Ishikawa (cell line): ENCODE measurements around the gene ACAD8.

Experiments used
- CREB1 ChIP-seq: IDR thresholded peaks from 2 replicates; pipeline ENCODE4 v1.6.1; 2012; ENCODE audit warnings: low read depth
- MAX ChIP-seq: IDR thresholded peaks from 2 replicates; pipeline ENCODE4 v1.6.1; 2012

- no peak for TF ChIP-seq MAX
- no peak for TF ChIP-seq CREB1
Observed at GRCh38 chr11:134252346-134253187, 801 bp upstream of the ACAD8 start.
